CD4-positive, alpha-beta T cell (primary cell): Measurements from ENCODE around the gene SRP72. TPM values are rescaled to one million over a fixed set of nuclear protein-coding genes. Genes with fewer than 3 reads are reported as not detected.

Experiments used
- ATAC-seq: fragments of 200-7000 bp; cut with Tn5 transposase; one replicate; pipeline ENCODE4 v1.10.0; 2022; ENCODE audit warnings: mild to moderate bottlenecking; ENCODE audit not compliant: poor library complexity
- CTCF ChIA-PET: fragments of 350-600 bp; sonication (Branson Sonifier 250); formaldehyde crosslinking; loops from one replicate; lab custom pipeline; 2021; ENCODE audit warnings: antibody characterized with exemption, inconsistent platforms; lab: Charles Lee
- POLR2A ChIA-PET: fragments of 350-600 bp; sonication (Branson Sonifier 250); formaldehyde crosslinking; loops from one replicate; lab custom pipeline; 2021; ENCODE audit warnings: antibody characterized with exemption, inconsistent platforms; lab: Charles Lee
- DNase-seq, 14 experiments: peaks; one replicate each; pipeline ENCODE4 v3.0.0-alpha.2; 2013 to 2020; ENCODE audit warnings: mixed read lengths in 2 of 14
- H3K27ac ChIP-seq, 2 donors: one replicate each; pipeline versions ENCODE4 v1.5.1 to v1.7.0; 2013; ENCODE audit warnings: low read length in 2 of 2, low read depth in 1 of 2, mild to moderate bottlenecking in 1 of 2
- H3K27me3 ChIP-seq, 2 experiments: 1 replicate in 1 of 2; 2 replicates in 1 of 2; pipeline versions ENCODE4 v1.6.1 to v1.7.0; 2013; ENCODE audit warnings: low read length in 2 of 2, control low read depth in 1 of 2, mild to moderate bottlenecking in 1 of 2, moderate library complexity in 1 of 2; ENCODE audit not compliant: insufficient read depth in 2 of 2, control insufficient read depth in 1 of 2
- H3K36me3 ChIP-seq: one replicate; pipeline ENCODE4 v1.6.1; 2013; ENCODE audit warnings: low read length, control low read depth; ENCODE audit not compliant: insufficient read depth
- H3K4me1 ChIP-seq: one replicate; pipeline ENCODE4 v1.6.1; 2013; ENCODE audit warnings: low read length, control low read depth; ENCODE audit not compliant: insufficient read depth
- H3K4me3 ChIP-seq: one replicate; pipeline ENCODE4 v1.5.1; 2013; ENCODE audit warnings: mild to moderate bottlenecking, low read length, moderate library complexity
- H3K9me3 ChIP-seq, 2 experiments: 1 replicate in 1 of 2; 2 replicates in 1 of 2; pipeline versions ENCODE4 v1.6.1 to v1.7.0; 2013; ENCODE audit warnings: low read length in 2 of 2, mild to moderate bottlenecking in 2 of 2, control low read depth in 1 of 2, moderate library complexity in 1 of 2; ENCODE audit not compliant: control insufficient read depth in 1 of 2, insufficient read depth in 1 of 2
- H3K27ac Mint-ChIP-seq: one replicate; pipeline ENCODE4 v1.8.0; 2020; ENCODE audit warnings: mixed read lengths
- H3K27me3 Mint-ChIP-seq: one replicate; pipeline ENCODE4 v1.8.0; 2021; ENCODE audit warnings: mixed read lengths
- H3K36me3 Mint-ChIP-seq: one replicate; pipeline ENCODE4 v1.8.0; 2021; ENCODE audit warnings: low read depth, mixed read lengths
- H3K4me1 Mint-ChIP-seq: one replicate; pipeline ENCODE4 v1.8.0; 2021; ENCODE audit warnings: low read depth, mixed read lengths
- H3K4me3 Mint-ChIP-seq: one replicate; pipeline ENCODE4 v1.8.0; 2020; ENCODE audit warnings: mild to moderate bottlenecking, mixed read lengths
- H3K9me3 Mint-ChIP-seq: one replicate; pipeline ENCODE4 v1.8.0; 2020; ENCODE audit warnings: mixed read lengths
- CTCF ChIP-seq: fragments of 200-600 bp; IDR thresholded peaks from one replicate; pipeline ENCODE4 v1.8.0; 2022; ENCODE audit warnings: antibody characterized with exemption, mild to moderate bottlenecking
- intact Hi-C, 2 experiments: fragments of 100-400 bp; cut with DNase I in 1 of 2; cut with micrococcal nuclease in 1 of 2; formaldehyde crosslinking; loops; one replicate each; pipeline versions ENCODE4 v1.15.1 to v1.9.0; 2023 to 2025; cut with DNase I, micrococcal nuclease
- total RNA-seq, 174 experiments: library from RNA in 2 of 174; stranded (reverse) in 2 of 174; gene quantifications; one replicate each; pipeline ENCODE4 v1.2.3 and lab custom pipeline; 2021 to 2026

Gene SRP72
- total RNA-seq, 2 experiments from 2014 or later, result 108 to 119 TPM

- CTCF ChIA-PET, result no interaction called here
- Mint-ChIP-seq H3K4me3 (no peak overlapping the region), H3K36me3 (no peaks in the 10 kb centered on the region), H3K27ac (no peak overlapping the region), H3K9me3 (no peaks in the 10 kb centered on the region), H3K4me1 (no peaks in the 10 kb centered on the region), H3K27me3 (peaks cover 3% of the 10 kb centered on the region)
- no peak for TF ChIP-seq CTCF
- Histone ChIP-seq H3K27me3 (peaks cover 20 to 30% of the 10 kb centered on the region in 2 experiments), H3K4me3 (peak overlapping the region; percentile 82), H3K27ac (no peak overlapping the region), H3K4me1 (peaks cover 18% of the 10 kb centered on the region), H3K9me3 (no peaks in the 10 kb centered on the region), H3K36me3 (no peaks in the 10 kb centered on the region)
- POLR2A ChIA-PET, result interaction anchor here (0.9 to 2.7 kb wide), 4 partner anchors 94 to 144 kb away, joined by 3 to 16 read pairs (median 6); partner anchors contain the start of genes AASDH, PAICS and PPAT
- no peak for ATAC-seq
- intact Hi-C loops, result loop anchor here in 1 of 2 experiments (5.0 kb wide), 2 partner anchors 64 to 291 kb away; partner anchors contain the start of genes SPINK2 and SRP72
- no peak for DNase-seq
Observed at GRCh38 chr4:56531149-56531770, 63.8 kb downstream of the SRP72 start.

GRCh38 chr4:56531823-56532222 lies 64.4 kb downstream of the SRP72 start:
- ATAC-seq, result no peak
- no peaks in the 10 kb centered on the region for H3K4me1 Mint-ChIP-seq
- CTCF ChIA-PET, result no interaction called here
- no peaks in the 10 kb centered on the region for H3K9me3 ChIP-seq
- H3K27ac Mint-ChIP-seq, result no peak overlapping the region
- POLR2A ChIA-PET, result interaction anchor here (1.3 to 2.7 kb wide), 2 partner anchors 96 to 103 kb away, joined by 6 to 16 read pairs; partner anchors contain the start of genes PAICS and PPAT
- no peak for TF ChIP-seq CTCF
- no peak overlapping the region for H3K4me3 Mint-ChIP-seq
- H3K4me1 ChIP-seq, result peaks cover 18% of the 10 kb centered on the region
- H3K36me3 Mint-ChIP-seq, result no peaks in the 10 kb centered on the region
- H3K9me3 Mint-ChIP-seq, result no peaks in the 10 kb centered on the region
- no peak for DNase-seq
- peaks cover 5% of the 10 kb centered on the region for H3K27me3 Mint-ChIP-seq
- intact Hi-C loops, result loop anchor here in 1 of 2 experiments (5.0 kb wide), 2 partner anchors 65 to 290 kb away; partner anchors contain the start of genes SPINK2 and SRP72
- H3K27ac ChIP-seq, result no peak overlapping the region
- no peak overlapping the region for H3K4me3 ChIP-seq
- peaks cover 20 to 30% of the 10 kb centered on the region in 2 experiments for H3K27me3 ChIP-seq
- H3K36me3 ChIP-seq, result no peaks in the 10 kb centered on the region

- H3K9me3 Mint-ChIP-seq, result no peaks in the 10 kb centered on the region
- Histone ChIP-seq H3K4me1 (peaks cover 18% of the 10 kb centered on the region), H3K4me3 (no peak overlapping the region), H3K9me3 (no peaks in the 10 kb centered on the region), H3K36me3 (no peaks in the 10 kb centered on the region), H3K27me3 (peaks cover 20 to 30% of the 10 kb centered on the region in 2 experiments), H3K27ac (no peak overlapping the region)
- H3K4me3 Mint-ChIP-seq, result no peak overlapping the region
- POLR2A ChIA-PET, result no interaction called here
- no peak for TF ChIP-seq CTCF
- CTCF ChIA-PET, result no interaction called here
- DNase-seq (no peak), ATAC-seq (no peak)
- no peaks in the 10 kb centered on the region for H3K4me1 Mint-ChIP-seq
- H3K36me3 Mint-ChIP-seq, result no peaks in the 10 kb centered on the region
- intact Hi-C loops, result loop anchor here in 1 of 2 experiments (5.0 kb wide), 2 partner anchors 65 to 290 kb away; partner anchors contain the start of genes SPINK2 and SRP72
- no peak overlapping the region for H3K27ac Mint-ChIP-seq
- peaks cover 9% of the 10 kb centered on the region for H3K27me3 Mint-ChIP-seq
Observed at GRCh38 chr4:56532239-56532638, 64.8 kb downstream of the SRP72 start.
